ENCODE measurements around the gene STRA8.

STRA8 gene

DNA sequence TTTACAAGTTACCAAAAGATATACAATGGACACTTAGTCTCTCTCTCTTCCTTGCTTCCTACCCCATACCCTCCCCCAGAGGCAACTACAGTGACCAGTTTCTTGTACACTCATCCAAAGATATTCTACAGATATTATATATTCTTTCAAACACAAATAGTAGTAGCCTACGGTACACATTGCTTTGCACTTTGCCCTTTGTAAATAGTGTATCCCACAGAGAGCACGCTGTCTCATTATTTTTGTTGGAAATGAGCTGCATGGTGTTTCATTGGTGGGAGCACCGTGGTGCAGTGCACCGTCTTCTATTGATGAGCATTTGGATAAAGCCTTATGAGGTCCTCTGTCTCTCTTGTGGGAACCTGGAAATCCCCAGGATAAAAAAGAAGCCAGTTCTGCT, 24.2 kb downstream of the STRA8 start:
- Histone ChIP-seq H3K4me1 (ENCODE audit: control insufficient read depth, insufficient read depth, low read length) (peaks cover 17% of the 10 kb centered on the region), H3K9ac (ENCODE audit: low read length) (no peak overlapping the region), H3K27me3 (replicated peaks; ENCODE audit: control insufficient read depth, insufficient read depth, low read length) (no peaks in the 10 kb centered on the region), H3K4me3 (ENCODE audit: low read length) (no peak overlapping the region), H3K36me3 (ENCODE audit: control insufficient read depth, insufficient read depth, low read length, severe bottlenecking) (no peaks in the 10 kb centered on the region), H3K9me3 (ENCODE audit: control insufficient read depth, low read length) (no peaks in the 10 kb centered on the region)
- DNase-seq (ENCODE audit: low read depth), result no peak

DNA sequence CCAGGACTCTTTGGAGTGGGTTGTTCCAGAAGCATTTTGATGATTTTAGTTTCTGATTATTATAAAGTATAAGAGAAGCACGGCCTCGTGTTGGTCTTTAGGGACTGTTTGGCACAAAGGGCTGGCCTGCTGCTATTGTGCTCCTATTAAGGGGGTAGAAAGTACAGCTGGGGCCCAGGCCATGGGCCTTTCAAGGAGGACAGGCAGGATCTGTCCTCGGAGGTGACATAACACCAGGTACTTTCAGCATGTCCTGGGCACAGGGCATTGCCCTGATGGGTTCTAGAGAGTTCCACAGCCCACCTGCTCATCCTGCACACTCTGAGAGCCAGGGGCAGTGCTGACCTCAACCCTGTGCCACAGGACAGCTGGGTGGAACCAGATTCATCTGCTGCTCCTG, 24.9 kb downstream of the STRA8 start:
- Histone ChIP-seq H3K4me3 (ENCODE audit: low read length) (no peak overlapping the region), H3K4me1 (ENCODE audit: control insufficient read depth, insufficient read depth, low read length) (peaks cover 14% of the 10 kb centered on the region), H3K27me3 (replicated peaks; ENCODE audit: control insufficient read depth, insufficient read depth, low read length) (no peaks in the 10 kb centered on the region), H3K9me3 (ENCODE audit: control insufficient read depth, low read length) (peaks cover under 1% of the 10 kb centered on the region), H3K9ac (ENCODE audit: low read length) (no peak overlapping the region), H3K36me3 (ENCODE audit: control insufficient read depth, insufficient read depth, low read length, severe bottlenecking) (no peaks in the 10 kb centered on the region)
- no peak for DNase-seq (ENCODE audit: low read depth)

DNA sequence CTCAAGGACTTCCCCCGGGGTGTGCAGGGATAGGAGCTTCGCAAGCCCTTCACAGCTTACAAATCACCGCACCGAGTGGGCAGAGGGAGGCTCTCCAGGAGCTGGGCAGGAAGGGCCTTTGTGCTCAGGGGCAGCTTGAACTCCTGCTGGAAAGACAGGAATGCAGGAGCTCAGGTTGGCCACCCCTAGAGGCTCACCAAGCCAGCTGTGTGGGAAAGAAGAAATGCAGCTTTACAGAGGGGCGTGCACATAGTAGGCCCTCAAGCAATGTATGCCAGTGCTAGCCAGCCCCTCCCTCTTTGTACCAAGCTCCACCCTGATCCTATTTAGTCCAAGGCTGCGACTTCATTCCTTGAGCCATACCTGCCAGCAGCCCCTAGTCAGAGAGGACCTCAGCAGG, 26.1 kb downstream of the STRA8 start:
- no peak overlapping the region for H3K4me3 ChIP-seq (ENCODE audit: low read length)
- no peaks in the 10 kb centered on the region for H3K36me3 ChIP-seq (ENCODE audit: control insufficient read depth, insufficient read depth, low read length, severe bottlenecking)
- no peak for DNase-seq (ENCODE audit: low read depth)
- no peaks in the 10 kb centered on the region for H3K27me3 ChIP-seq (replicated peaks; ENCODE audit: control insufficient read depth, insufficient read depth, low read length)
- H3K9me3 ChIP-seq (ENCODE audit: control insufficient read depth, low read length), result peaks cover 8% of the 10 kb centered on the region
- H3K9ac ChIP-seq (ENCODE audit: low read length), result no peak overlapping the region
- peaks cover 3% of the 10 kb centered on the region for H3K4me1 ChIP-seq (ENCODE audit: control insufficient read depth, insufficient read depth, low read length)

DNA sequence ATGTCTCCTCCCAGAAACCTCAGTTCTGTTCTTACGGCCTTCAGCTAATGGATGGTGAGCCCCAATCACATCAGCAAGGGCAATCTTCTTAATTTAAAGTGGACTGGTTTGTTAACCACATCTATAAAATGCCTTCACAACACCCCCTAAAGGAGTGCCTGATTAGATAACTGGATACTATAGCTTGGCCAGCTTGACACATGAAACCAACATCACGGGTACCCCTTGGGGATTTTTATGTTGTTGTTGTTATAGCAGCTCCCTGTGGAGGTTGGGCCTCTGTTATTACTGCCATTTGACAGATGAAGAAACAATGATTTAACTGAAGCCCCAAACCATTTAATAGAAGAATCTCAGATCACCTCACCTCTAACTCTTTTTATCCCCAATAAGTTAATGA, 26.8 kb downstream of the STRA8 start:
- no peaks in the 10 kb centered on the region for H3K27me3 ChIP-seq (replicated peaks; ENCODE audit: control insufficient read depth, insufficient read depth, low read length)

DNA sequence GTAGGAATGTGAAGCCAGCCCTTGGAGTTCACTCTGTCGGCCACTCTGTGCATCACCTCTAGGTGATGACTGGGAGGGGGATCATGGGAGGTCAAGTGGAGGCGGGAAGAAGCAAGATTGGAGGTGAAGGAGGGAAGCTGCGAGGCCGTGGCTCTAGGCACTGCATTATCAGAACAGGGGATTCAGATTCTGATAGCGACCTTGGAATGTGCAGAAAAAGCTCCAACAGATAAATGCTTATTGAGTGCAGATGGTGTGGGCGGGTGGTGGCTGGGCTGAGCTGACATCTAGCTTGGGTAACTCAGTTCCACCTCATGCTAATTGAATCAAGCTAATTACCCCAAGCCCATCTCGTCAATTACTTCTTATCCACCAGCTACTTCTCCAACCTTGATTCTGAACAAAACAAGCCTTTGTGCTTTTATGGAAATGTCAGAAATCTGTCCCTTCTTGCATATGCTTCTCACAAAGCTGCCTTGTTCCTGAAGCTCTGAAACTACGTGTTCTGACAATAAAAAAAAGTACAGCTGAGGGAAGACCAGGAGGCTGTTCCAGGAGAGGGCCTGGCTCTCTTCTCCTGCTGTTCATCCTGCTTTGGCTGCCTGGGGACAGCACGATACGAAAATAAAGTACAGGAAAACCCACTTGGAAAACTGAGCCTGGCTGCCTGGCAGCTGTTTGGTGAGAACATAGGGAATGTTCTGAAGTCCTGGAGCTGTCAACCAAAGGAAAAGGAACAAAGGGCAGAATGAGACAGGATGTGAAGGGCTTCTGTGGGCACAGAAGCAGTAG, 27.5 kb downstream of the STRA8 start:
- H3K9ac ChIP-seq (ENCODE audit: low read length), result no peak overlapping the region
- DNase-seq (ENCODE audit: low read depth), result peak; percentile 7
- no peak overlapping the region for H3K4me3 ChIP-seq (ENCODE audit: low read length)
- no peaks in the 10 kb centered on the region for H3K36me3 ChIP-seq (ENCODE audit: control insufficient read depth, insufficient read depth, low read length, severe bottlenecking)
- peaks cover 16% of the 10 kb centered on the region for H3K9me3 ChIP-seq (ENCODE audit: control insufficient read depth, low read length)
- H3K4me1 ChIP-seq (ENCODE audit: control insufficient read depth, insufficient read depth, low read length), result no peaks in the 10 kb centered on the region
- H3K27me3 ChIP-seq (replicated peaks; ENCODE audit: control insufficient read depth, insufficient read depth, low read length), result no peaks in the 10 kb centered on the region

More for the DNA sequence above, 26.8 kb downstream of the STRA8 start:
- H3K36me3 ChIP-seq (ENCODE audit: control insufficient read depth, insufficient read depth, low read length, severe bottlenecking), result no peaks in the 10 kb centered on the region
- peaks cover 10% of the 10 kb centered on the region for H3K9me3 ChIP-seq (ENCODE audit: control insufficient read depth, low read length)
- DNase-seq (ENCODE audit: low read depth), result no peak
- H3K9ac ChIP-seq (ENCODE audit: low read length), result no peak overlapping the region
- H3K4me1 ChIP-seq (ENCODE audit: control insufficient read depth, insufficient read depth, low read length), result no peaks in the 10 kb centered on the region
- no peak overlapping the region for H3K4me3 ChIP-seq (ENCODE audit: low read length)

DNA sequence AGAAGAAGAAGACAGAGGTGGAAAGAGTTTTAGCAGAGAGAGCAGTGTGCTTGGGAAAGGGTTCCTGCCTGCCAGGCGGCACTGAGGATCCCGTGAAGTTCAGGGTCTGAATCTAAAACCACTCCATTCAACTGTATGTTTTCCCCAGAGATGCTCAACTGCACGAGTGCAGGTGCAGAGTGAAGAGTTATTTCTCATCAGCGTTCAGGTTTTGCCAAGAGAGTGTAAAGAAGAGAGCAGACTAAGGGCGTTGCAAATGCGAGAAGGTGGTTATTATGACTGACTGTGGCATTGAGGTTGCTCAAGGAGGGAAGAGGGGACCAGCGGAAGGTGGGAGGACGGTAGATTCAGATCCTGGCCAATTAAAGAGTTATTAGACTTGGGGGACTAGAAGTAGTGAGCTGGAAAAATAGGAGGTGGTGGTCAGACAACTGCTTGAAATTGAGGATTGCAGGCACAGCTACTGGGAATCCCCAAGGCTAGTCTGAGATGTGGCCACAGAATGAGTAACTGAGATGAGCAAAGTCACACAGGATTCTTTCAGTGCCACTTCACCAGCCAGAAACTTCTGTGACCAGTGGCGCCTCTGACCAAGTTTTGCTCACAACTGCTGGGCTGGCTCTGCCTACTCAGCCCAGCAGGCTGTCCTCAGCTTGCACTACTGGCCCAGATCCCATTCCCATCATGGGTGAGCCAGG, 29.1 kb downstream of the STRA8 start:
- Histone ChIP-seq H3K36me3 (ENCODE audit: control insufficient read depth, insufficient read depth, low read length, severe bottlenecking) (no peaks in the 10 kb centered on the region), H3K9ac (ENCODE audit: low read length) (no peak overlapping the region), H3K4me3 (ENCODE audit: low read length) (no peak overlapping the region), H3K4me1 (ENCODE audit: control insufficient read depth, insufficient read depth, low read length) (no peaks in the 10 kb centered on the region), H3K9me3 (ENCODE audit: control insufficient read depth, low read length) (peaks cover 23% of the 10 kb centered on the region), H3K27me3 (replicated peaks; ENCODE audit: control insufficient read depth, insufficient read depth, low read length) (no peaks in the 10 kb centered on the region)
- DNase-seq (ENCODE audit: low read depth), result no peak

DNA sequence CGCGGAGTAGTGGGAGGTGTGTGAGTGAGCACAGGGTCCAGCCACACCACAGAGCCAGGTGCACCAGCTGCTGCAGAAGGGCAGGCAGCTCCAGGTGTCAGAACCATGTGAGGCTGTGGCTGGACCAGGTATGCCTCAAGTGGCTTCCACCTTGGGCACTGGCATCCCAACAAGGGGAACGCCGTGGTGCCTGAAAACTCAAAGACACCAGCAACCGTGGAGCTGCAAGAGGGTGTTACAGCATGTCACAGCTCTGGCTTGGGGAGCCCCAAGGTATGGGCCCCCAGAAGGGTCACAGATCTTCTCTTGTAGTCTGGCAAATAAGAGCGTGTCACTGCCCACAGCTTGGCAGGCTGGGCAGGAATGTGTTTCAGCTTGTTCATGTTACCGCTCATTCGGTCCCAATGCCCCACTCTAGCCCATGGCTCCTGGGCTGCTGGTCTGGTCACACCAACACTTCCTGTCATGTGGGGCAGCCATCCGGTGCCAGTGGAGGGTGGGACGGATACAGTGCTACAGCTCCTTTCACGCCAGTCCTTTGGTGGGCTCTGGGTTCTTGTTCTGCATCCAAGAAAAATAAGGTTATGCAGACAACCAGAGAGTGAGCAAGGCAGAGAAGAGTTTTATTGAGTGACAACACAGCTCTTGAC, 29.8 kb downstream of the STRA8 start:
- no peak overlapping the region for H3K9ac ChIP-seq (ENCODE audit: low read length)
- H3K9me3 ChIP-seq (ENCODE audit: control insufficient read depth, low read length), result peaks cover 23% of the 10 kb centered on the region
- DNase-seq (ENCODE audit: low read depth), result no peak
- no peak overlapping the region for H3K4me3 ChIP-seq (ENCODE audit: low read length)
- no peaks in the 10 kb centered on the region for H3K27me3 ChIP-seq (replicated peaks; ENCODE audit: control insufficient read depth, insufficient read depth, low read length)
- no peaks in the 10 kb centered on the region for H3K4me1 ChIP-seq (ENCODE audit: control insufficient read depth, insufficient read depth, low read length)
- H3K36me3 ChIP-seq (ENCODE audit: control insufficient read depth, insufficient read depth, low read length, severe bottlenecking), result no peaks in the 10 kb centered on the region

DNA sequence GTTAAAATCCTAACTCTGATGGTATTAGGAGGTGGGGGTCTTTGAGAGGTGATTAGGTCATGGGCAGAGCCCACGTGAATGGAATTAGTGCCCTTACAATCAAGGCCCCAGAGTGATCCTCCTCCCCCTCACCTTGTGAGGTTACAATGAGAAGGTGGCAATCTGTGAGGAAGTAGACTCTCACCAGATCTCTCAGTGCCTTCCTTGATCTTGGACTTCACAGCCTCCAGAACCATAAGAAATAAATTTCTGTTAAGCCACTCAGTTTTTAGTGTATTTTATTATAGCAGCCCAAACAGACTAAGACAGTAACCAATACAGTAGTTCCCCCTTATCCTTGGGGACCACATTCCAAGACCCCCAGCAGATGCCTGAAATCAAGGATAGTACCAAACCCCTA, 32.0 kb downstream of the STRA8 start:
- Histone ChIP-seq H3K36me3 (ENCODE audit: control insufficient read depth, insufficient read depth, low read length, severe bottlenecking) (no peaks in the 10 kb centered on the region), H3K9me3 (ENCODE audit: control insufficient read depth, low read length) (peaks cover 23% of the 10 kb centered on the region), H3K4me1 (ENCODE audit: control insufficient read depth, insufficient read depth, low read length) (no peaks in the 10 kb centered on the region), H3K27me3 (replicated peaks; ENCODE audit: control insufficient read depth, insufficient read depth, low read length) (peaks cover 13% of the 10 kb centered on the region), H3K9ac (ENCODE audit: low read length) (no peak overlapping the region), H3K4me3 (ENCODE audit: low read length) (no peak overlapping the region)
- no peak for DNase-seq (ENCODE audit: low read depth)

DNA sequence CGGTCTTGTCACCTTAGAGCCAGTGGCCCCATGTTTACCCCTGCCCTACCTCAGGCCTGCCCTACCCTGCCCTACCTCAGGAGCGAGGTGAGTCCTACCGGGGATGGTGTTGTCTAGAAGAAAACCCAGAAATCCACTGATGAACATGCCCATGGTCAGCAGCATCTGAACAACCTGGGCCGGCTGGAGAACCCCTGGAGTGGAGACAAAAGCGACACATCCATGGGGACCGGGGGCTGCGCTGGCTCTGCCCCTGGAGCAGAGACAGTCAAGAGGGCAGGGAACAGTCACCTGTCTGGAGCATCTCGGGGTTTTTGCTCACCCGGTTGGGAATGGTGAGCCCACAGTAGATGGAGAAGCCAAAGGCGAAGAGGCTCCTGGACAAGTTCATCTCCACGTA, 36.3 kb downstream of the STRA8 start:
- Histone ChIP-seq H3K27me3 (replicated peaks; ENCODE audit: control insufficient read depth, insufficient read depth, low read length) (peaks cover 20% of the 10 kb centered on the region), H3K4me3 (ENCODE audit: low read length) (no peak overlapping the region), H3K9ac (ENCODE audit: low read length) (no peak overlapping the region), H3K36me3 (ENCODE audit: control insufficient read depth, insufficient read depth, low read length, severe bottlenecking) (no peaks in the 10 kb centered on the region), H3K4me1 (ENCODE audit: control insufficient read depth, insufficient read depth, low read length) (no peaks in the 10 kb centered on the region), H3K9me3 (ENCODE audit: control insufficient read depth, low read length) (peaks cover 15% of the 10 kb centered on the region)
- DNase-seq (ENCODE audit: low read depth), result no peak

DNA sequence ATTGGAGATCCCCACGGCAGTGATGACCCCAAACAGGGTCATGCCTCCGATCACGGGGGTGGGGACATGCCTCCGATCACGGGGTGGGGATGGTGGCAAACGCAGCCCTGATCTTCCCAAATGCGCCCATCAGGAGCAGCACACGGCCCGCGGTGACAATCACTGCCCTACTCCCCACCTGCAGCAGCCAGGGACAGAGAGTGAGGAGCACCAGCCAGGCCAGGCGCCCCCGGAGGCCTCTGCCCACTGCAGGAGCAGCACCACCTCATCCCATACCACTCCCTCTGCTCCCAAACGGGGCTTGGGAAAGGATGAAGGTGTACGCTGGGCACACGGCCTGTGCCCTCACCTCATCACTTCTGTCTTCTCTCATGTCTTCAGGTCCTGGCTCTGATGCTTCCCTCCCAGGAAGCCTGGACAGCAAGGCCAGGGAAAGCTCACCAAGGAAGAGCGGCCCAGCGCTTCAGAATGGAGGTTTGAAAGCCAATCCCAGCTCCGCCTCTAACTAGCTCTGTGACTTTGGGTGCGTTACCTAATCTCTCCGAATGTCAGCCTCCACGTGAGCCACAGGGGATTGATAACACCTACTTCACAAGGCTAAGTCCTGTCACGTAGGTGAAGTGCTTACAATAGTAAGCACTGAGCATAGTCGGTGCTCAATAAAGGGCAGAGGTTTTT, 37.1 kb downstream of the STRA8 start:
- Histone ChIP-seq H3K4me3 (ENCODE audit: low read length) (no peak overlapping the region), H3K4me1 (ENCODE audit: control insufficient read depth, insufficient read depth, low read length) (no peaks in the 10 kb centered on the region), H3K36me3 (ENCODE audit: control insufficient read depth, insufficient read depth, low read length, severe bottlenecking) (no peaks in the 10 kb centered on the region), H3K9ac (ENCODE audit: low read length) (no peak overlapping the region), H3K9me3 (ENCODE audit: control insufficient read depth, low read length) (peaks cover 10% of the 10 kb centered on the region), H3K27me3 (replicated peaks; ENCODE audit: control insufficient read depth, insufficient read depth, low read length) (peaks cover 20% of the 10 kb centered on the region)
- no peak for DNase-seq (ENCODE audit: low read depth)

DNA sequence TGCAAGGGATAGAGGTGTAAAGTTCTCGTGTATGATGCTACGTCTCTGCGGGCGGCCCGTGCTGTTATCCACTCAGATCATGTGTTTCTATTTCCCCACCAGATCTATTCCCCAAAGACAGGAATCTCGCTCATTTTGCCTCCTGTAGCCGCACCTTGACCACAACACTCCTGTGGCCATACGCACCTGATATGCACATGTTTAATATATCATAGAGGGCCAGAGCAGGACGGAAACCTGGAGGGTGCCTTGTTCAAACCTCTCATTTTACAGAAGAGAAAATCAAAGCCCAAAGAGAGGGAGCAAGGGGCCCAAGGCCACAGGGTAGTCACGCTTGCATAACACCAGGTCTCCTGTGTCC, 37.6 kb downstream of the STRA8 start:
- Histone ChIP-seq H3K36me3 (ENCODE audit: control insufficient read depth, insufficient read depth, low read length, severe bottlenecking) (no peaks in the 10 kb centered on the region), H3K9me3 (ENCODE audit: control insufficient read depth, low read length) (peaks cover 7% of the 10 kb centered on the region), H3K4me3 (ENCODE audit: low read length) (no peak overlapping the region), H3K27me3 (replicated peaks; ENCODE audit: control insufficient read depth, insufficient read depth, low read length) (peaks cover 20% of the 10 kb centered on the region), H3K9ac (ENCODE audit: low read length) (no peak overlapping the region), H3K4me1 (ENCODE audit: control insufficient read depth, insufficient read depth, low read length) (no peaks in the 10 kb centered on the region)
- no peak for DNase-seq (ENCODE audit: low read depth)

All from adipocyte (in vitro differentiated cells).